DND-41 (cell line): Measurements from ENCODE around the gene SLC23A2.
"Not testable (repeated sequence)": the region's sequence is repeated elsewhere in the genome, so short reads cannot be mapped to it uniquely, and the experiment has no call there.

Experiments used
- ATAC-seq: fragments of 200-7000 bp; cut with Tn5 transposase; 3 replicates; pipeline ENCODE4 v1.9.1; 2021; ENCODE audit warnings: low read depth; ENCODE audit not compliant: insufficient read depth
- DNase-seq: peaks from one replicate; pipeline ENCODE4 v3.0.0-alpha.2; 2020
- H2AFZ ChIP-seq: 2 replicates; pipeline ENCODE4 v1.6.0; 2012; ENCODE audit warnings: low read depth, low read length
- H3K27ac ChIP-seq: 2 replicates; pipeline ENCODE4 v1.5.1; 2012; ENCODE audit warnings: low read length, inconsistent platforms
- H3K27me3 ChIP-seq: fragments of 200-600 bp; sonication (generic); 2 replicates; pipeline ENCODE4 v1.6.0; 2012; ENCODE audit warnings: low read length, mild to moderate bottlenecking, inconsistent platforms; ENCODE audit not compliant: insufficient read depth, poor library complexity
- H3K36me3 ChIP-seq: 2 replicates; pipeline ENCODE4 v1.5.1; 2012; ENCODE audit warnings: low read length, inconsistent platforms; ENCODE audit not compliant: insufficient read depth
- H3K4me1 ChIP-seq: 2 replicates; pipeline ENCODE4 v1.5.1; 2012; ENCODE audit warnings: mild to moderate bottlenecking, low read length; ENCODE audit not compliant: insufficient read depth
- H3K4me2 ChIP-seq: 2 replicates; pipeline ENCODE4 v1.6.0; 2012; ENCODE audit warnings: mild to moderate bottlenecking, moderate library complexity, low read length, inconsistent platforms; ENCODE audit not compliant: insufficient read depth
- H3K4me3 ChIP-seq, 2 experiments: fragments of 200-600 bp in 1 of 2; shearing (Covaris generic) in 1 of 2; 2 replicates each; pipeline ENCODE4 v1.5.1; 2012 to 2016; ENCODE audit warnings: inconsistent platforms in 2 of 2, low read length in 2 of 2, mild to moderate bottlenecking in 2 of 2, low read depth in 1 of 2, moderate library complexity in 1 of 2
- H3K79me2 ChIP-seq: 2 replicates; pipeline ENCODE4 v1.6.0; 2012; ENCODE audit warnings: low read length, inconsistent platforms; ENCODE audit not compliant: insufficient read depth
- H3K9ac ChIP-seq: 2 replicates; pipeline ENCODE4 v1.6.0; 2012; ENCODE audit warnings: low read depth, mild to moderate bottlenecking, inconsistent platforms, low read length, moderate library complexity
- H3K9me3 ChIP-seq: 2 replicates; pipeline ENCODE4 v1.5.1; 2012; ENCODE audit warnings: low read length, moderate library complexity, mild to moderate bottlenecking, inconsistent platforms; ENCODE audit not compliant: insufficient read depth, severe bottlenecking
- H4K20me1 ChIP-seq: 2 replicates; pipeline ENCODE4 v1.6.0; 2012; ENCODE audit warnings: low read length; ENCODE audit not compliant: insufficient read depth
- CTCF ChIP-seq: IDR thresholded peaks from 2 replicates; pipeline ENCODE4 v1.5.1; 2012; ENCODE audit warnings: borderline replicate concordance, low read length, moderate library complexity, mild to moderate bottlenecking; ENCODE audit not compliant: poor library complexity, severe bottlenecking; ENCODE audit errors: extremely low read depth
- EZH2 ChIP-seq: IDR thresholded peaks from 3 replicates; pipeline ENCODE4 v1.6.1; 2012; ENCODE audit warnings: borderline replicate concordance, low read depth, mild to moderate bottlenecking, moderate library complexity, low read length, inconsistent platforms; ENCODE audit not compliant: severe bottlenecking

The SLC23A2 gene

GRCh38 chr20:4880051-4880450 is 121.3 kb downstream of the SLC23A2 start:
- no peak overlapping the region for H3K4me3 ChIP-seq
- H3K79me2 ChIP-seq = no peaks in the 10 kb centered on the region
- peaks cover 4% of the 10 kb centered on the region; the same call in 1 of the 2 replicates for H4K20me1 ChIP-seq
- no peak overlapping the region for H3K9ac ChIP-seq
- H3K27ac ChIP-seq = no peak overlapping the region
- ATAC-seq (no peak), DNase-seq (no peak)
- H3K36me3 ChIP-seq = peaks cover 85% of the 10 kb centered on the region
- no peak overlapping the region for H3K4me2 ChIP-seq
- no peak for TF ChIP-seq EZH2
- TF ChIP-seq CTCF = no peak
- H2AFZ ChIP-seq = no peak overlapping the region
- H3K9me3 ChIP-seq = no peaks in the 10 kb centered on the region
- H3K27me3 ChIP-seq = no peaks in the 10 kb centered on the region
- no peaks in the 10 kb centered on the region for H3K4me1 ChIP-seq

GRCh38 chr20:4878099-4878498 is 123.2 kb downstream of the SLC23A2 start:
- not testable (repeated sequence) for H2AFZ ChIP-seq, H3K4me3 ChIP-seq, H3K9me3 ChIP-seq, H3K4me2 ChIP-seq, H3K4me1 ChIP-seq, ATAC-seq, H3K27me3 ChIP-seq, H3K79me2 ChIP-seq, H3K9ac ChIP-seq, DNase-seq, H4K20me1 ChIP-seq, H3K27ac ChIP-seq
- peaks cover 85% of the 10 kb centered on the region for H3K36me3 ChIP-seq

DNA sequence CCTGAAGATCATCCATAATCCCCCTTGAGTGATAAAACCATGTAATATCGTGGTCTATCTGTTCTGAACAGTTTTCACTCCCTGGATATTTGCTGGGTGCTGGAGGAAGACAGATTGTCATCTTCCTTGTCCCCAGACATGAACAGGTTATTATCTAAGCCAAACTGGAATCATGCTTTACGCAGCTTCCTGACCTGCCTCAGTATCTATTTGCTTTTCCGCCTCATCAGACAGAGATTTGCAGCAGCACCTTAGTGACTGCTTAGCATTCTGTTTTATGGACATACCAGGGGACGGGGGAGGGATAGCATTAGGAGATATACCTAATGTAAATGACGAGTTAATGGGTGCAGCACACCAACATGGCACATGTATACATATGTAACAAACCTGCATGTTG is 124.6 kb downstream of the SLC23A2 start:
- TF ChIP-seq EZH2 (no peak), CTCF (no peak)
- Histone ChIP-seq H3K9ac (no peak overlapping the region), H3K36me3 (peaks cover 88% of the 10 kb centered on the region)

DNA sequence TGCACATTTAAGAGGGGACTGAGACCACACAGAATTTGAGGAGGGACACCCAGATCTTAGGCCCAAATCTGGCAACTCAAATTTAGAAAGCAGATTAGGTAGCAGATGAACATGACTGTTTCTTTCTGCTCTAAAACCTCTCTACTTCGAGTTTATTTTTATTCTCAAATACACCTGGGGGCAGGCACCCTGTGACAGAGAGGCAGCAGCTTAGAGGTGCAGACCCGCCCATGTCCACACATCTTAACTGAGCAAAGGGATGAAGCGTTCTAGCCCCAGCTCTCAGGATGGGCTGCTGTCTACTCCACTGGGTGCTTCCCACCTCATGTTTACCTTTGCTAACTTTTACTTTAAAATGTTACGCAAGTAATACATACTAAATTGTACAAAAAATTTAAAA is 125.0 kb downstream of the SLC23A2 start:
- no peak for ATAC-seq
- Histone ChIP-seq H3K79me2 (no peaks in the 10 kb centered on the region), H3K27me3 (no peaks in the 10 kb centered on the region), H3K4me2 (no peak overlapping the region), H3K9me3 (no peaks in the 10 kb centered on the region), H2AFZ (no peak overlapping the region), H3K4me1 (no peaks in the 10 kb centered on the region), H3K4me3 (no peak overlapping the region), H3K9ac (no peak overlapping the region), H3K27ac (no peak overlapping the region), H4K20me1 (peaks cover 4% of the 10 kb centered on the region; the same call in 1 of the 2 replicates), H3K36me3 (peaks cover 88% of the 10 kb centered on the region)
- DNase-seq = no peak
- TF ChIP-seq EZH2 = no peak
- no peak for TF ChIP-seq CTCF

More for the DNA sequence above, 124.6 kb downstream of the SLC23A2 start:
- Histone ChIP-seq H3K79me2 (no peaks in the 10 kb centered on the region), H3K27me3 (no peaks in the 10 kb centered on the region), H3K27ac (no peak overlapping the region), H3K9me3 (no peaks in the 10 kb centered on the region), H3K4me3 (no peak overlapping the region), H4K20me1 (peaks cover 4% of the 10 kb centered on the region; the same call in 1 of the 2 replicates), H2AFZ (no peak overlapping the region), H3K4me1 (no peaks in the 10 kb centered on the region), H3K4me2 (no peak overlapping the region)
- ATAC-seq (no peak), DNase-seq (no peak)
